Activated naive CD4-positive, alpha-beta T cell treated with anti-CD3 and anti-CD28 coated beads, Interleukin-2, amount 50 U/mL, for 72 hours (primary cell): ENCODE measurements around the gene FCAR. TPM values are rescaled to one million over a fixed set of nuclear protein-coding genes. Genes with fewer than 3 reads are reported as not detected.
"Not testable (repeated sequence)": the region's sequence is repeated elsewhere in the genome, so short reads cannot be mapped to it uniquely, and the experiment has no call there.

ENCODE experiments used
- ATAC-seq, 2 donors: fragments of 150-1000 bp; cut with Tn5 transposase; 2 replicates each; pipeline ENCODE4 v1.10.0; 2021; ENCODE audit warnings: mild to moderate bottlenecking in 2 of 2, moderate library complexity in 2 of 2
- DNase-seq, 2 donors: peaks; one replicate each; pipeline ENCODE4 v3.0.0; 2021 to 2022; ENCODE audit warnings: low spot score in 2 of 2
- H3K27ac Mint-ChIP-seq, 2 donors: one replicate each; pipeline ENCODE4 v1.8.0; 2022; ENCODE audit warnings: mild to moderate bottlenecking in 2 of 2, mixed read lengths in 2 of 2
- H3K36me3 Mint-ChIP-seq, 2 donors: one replicate each; pipeline ENCODE4 v1.8.0; 2022; ENCODE audit warnings: mixed read lengths in 2 of 2
- H3K9me3 Mint-ChIP-seq, 2 donors: one replicate each; pipeline ENCODE4 v1.8.0; 2022; ENCODE audit warnings: mixed read lengths in 2 of 2
- total RNA-seq, 2 donors: library from RNA; stranded (reverse); gene quantifications; one replicate each; pipeline ENCODE4 v1.2.3, GENCODE V29; 2022

Gene FCAR
- total RNA-seq, 2 donors from 2014 or later: not detected

- no peaks in the 10 kb centered on the region for H3K36me3 Mint-ChIP-seq
- no peak for DNase-seq
- ATAC-seq: no peak
- H3K27ac Mint-ChIP-seq: peak overlapping the region in 1 of 2 donors; percentile 27
- no peaks in the 10 kb centered on the region for H3K9me3 Mint-ChIP-seq
Measured at GRCh38 chr19:54916822-54917221, 42.8 kb downstream of the FCAR start.

GRCh38 chr19:54918499-54918898, 44.5 kb downstream of the FCAR start:
- H3K9me3 Mint-ChIP-seq: no peaks in the 10 kb centered on the region
- ATAC-seq: no peak
- no peaks in the 10 kb centered on the region for H3K36me3 Mint-ChIP-seq
- no peak overlapping the region for H3K27ac Mint-ChIP-seq
- DNase-seq: no peak

DNA sequence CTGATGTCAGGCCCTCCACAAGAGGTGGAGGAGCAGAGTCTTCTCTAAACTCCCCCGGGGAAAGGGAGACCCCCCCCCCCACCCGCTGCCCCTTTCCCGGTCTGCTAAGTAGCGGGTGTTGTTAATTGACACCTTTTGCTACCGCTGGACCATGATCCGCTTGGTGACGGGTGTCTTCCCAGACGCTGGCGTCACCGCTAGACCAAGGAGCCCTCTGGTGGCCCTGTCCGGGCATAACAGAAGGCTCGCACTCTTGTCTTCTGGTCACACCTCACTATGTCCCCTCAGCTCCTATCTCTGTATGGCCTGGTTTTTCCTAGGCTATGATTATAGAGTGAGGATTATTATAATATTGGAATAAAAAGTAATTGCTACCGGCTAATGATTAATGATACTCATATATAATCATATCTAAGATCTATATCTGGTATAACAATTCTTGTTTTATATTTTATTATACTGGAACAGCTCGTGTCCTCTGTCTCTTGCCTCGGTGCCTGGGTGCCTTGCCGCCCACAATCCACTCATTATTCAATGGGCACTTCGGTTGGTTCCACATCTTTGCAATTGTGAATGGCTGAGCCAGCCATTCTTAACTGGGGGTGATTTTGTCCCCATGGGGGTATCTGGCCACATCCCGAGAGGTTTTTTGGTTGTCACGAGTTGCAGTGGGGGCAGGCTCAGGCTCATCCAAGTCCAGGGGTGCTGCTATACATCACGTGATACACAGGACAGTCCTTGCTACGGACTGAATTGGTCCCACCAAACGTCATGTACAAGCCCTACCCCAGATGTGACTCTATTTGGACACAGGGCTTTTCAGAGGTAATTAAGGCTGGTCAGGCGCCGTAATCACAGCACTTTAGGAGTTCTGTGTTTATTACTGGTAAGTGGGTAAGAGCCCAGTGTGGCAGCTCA, 45.9 kb downstream of the FCAR start:
- H3K36me3 Mint-ChIP-seq: not testable (repeated sequence)

GRCh38 chr19:54921082-54921481, 47.0 kb downstream of the FCAR start:
- Mint-ChIP-seq H3K36me3 (peaks cover 6% of the 10 kb centered on the region in 2 donors), H3K9me3 (peaks cover 4 to 5% of the 10 kb centered on the region in 2 donors), H3K27ac (no peak overlapping the region)
- DNase-seq (no peak), ATAC-seq (no peak)

More for the DNA sequence above, 45.9 kb downstream of the FCAR start:
- not testable (repeated sequence) for ATAC-seq, DNase-seq, H3K9me3 Mint-ChIP-seq, H3K27ac Mint-ChIP-seq

- DNase-seq (no peak), ATAC-seq (no peak)
- H3K9me3 Mint-ChIP-seq: peaks cover 6 to 8% of the 10 kb centered on the region in 2 donors
- H3K27ac Mint-ChIP-seq: no peak overlapping the region
- peaks cover 6 to 14% of the 10 kb centered on the region in 2 donors for H3K36me3 Mint-ChIP-seq
Measured at GRCh38 chr19:54923276-54923675, 49.2 kb downstream of the FCAR start.

- Mint-ChIP-seq H3K36me3 (peaks cover 13 to 25% of the 10 kb centered on the region in 2 donors), H3K9me3 (peaks cover 14 to 17% of the 10 kb centered on the region in 2 donors), H3K27ac (no peak overlapping the region)
- ATAC-seq (no peak), DNase-seq (no peak)
Measured at GRCh38 chr19:54928299-54928698, 54.3 kb downstream of the FCAR start.

DNA sequence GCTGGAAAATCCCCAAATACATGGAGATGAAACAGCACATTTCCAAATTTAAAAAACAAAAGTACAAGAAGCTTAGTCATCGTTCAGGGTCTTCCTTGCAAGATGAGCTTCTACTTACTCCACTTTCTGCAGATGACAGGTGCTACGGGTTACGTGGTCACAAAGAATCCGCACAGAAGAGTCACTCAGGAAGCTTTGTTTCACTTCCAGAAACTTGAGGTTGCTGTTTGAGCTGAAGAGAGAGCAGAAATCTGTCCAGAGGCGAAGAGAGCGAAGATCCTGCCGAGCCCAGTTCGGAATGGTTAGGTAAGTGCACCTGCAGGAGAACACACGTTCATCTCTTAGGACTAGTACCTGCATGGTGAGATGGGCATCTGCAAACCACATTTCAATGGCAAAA, 63.9 kb downstream of the FCAR start:
- ATAC-seq (peak; percentile 53 to 97), DNase-seq (peak in 1 of 2 donors; percentile 7)
- no peaks in the 10 kb centered on the region for H3K9me3 Mint-ChIP-seq

DNA sequence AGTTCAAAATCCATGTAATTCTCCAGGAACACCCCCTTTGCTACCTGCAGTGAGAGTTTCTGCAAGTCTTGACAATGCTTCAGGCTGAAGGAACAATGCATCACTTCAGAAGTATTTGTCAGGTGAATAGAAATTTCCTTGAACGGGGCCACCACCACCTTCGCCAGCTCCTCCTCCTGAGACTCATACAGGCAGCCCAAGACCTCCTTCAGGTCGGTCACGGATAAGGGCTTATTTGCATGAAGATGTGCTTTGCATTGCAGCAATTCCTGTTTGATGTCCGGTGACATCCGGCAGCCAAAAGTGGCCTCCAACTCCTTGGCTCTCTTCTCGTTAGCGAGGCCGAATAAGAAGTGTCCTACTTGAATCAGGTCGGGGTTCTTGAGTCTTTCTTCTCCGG, 64.9 kb downstream of the FCAR start:
- H3K9me3 Mint-ChIP-seq: no peaks in the 10 kb centered on the region
- no peaks in the 10 kb centered on the region for H3K36me3 Mint-ChIP-seq
- ATAC-seq (no peak), DNase-seq (no peak)
- H3K27ac Mint-ChIP-seq: no peak overlapping the region

More for the DNA sequence above, 63.9 kb downstream of the FCAR start:
- no peaks in the 10 kb centered on the region for H3K36me3 Mint-ChIP-seq
- no peak overlapping the region for H3K27ac Mint-ChIP-seq

DNA sequence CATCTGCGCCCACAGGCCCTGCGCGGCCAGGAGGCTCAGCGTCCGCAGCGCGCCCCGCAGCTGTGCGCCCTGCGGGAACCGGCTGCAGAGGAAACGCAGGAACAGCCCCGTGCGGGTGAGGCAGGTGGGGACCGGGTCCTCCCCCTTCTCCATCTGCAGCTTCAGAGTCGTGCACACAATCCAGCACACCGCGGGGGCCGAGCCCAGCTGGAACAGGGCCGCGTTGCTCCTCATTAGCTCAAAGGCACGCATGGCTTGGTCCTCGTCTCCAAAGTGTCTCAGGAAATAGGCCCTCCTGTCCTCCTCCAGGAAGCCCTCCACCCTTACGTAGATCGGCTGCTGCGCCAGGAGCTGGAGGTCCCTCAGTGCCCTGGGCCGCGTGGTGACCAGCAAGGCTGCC, 65.5 kb downstream of the FCAR start:
- not testable (repeated sequence) for H3K27ac Mint-ChIP-seq, ATAC-seq, H3K36me3 Mint-ChIP-seq, H3K9me3 Mint-ChIP-seq, DNase-seq

Other genes starting within 250 kb of the FCAR start
- under 1 TPM; 0.31 to 0.34 TPM for gene LILRB1, start 243.8 kb upstream of the FCAR start, total RNA-seq
- gene LILRB4, start 211.2 kb upstream of the FCAR start, total RNA-seq: not detected
- gene KIR3DL3, start 149.8 kb upstream of the FCAR start, total RNA-seq: not detected
- under 1 TPM in 1 of 2 donors, not detected in 1; 0.27 TPM for gene KIR2DL3, start 135.7 kb upstream of the FCAR start, total RNA-seq
- gene KIR2DL1, start 104.4 kb upstream of the FCAR start, total RNA-seq: not detected
- under 1 TPM in 1 of 2 donors, not detected in 1; 0.25 TPM for gene KIR2DL4, start 70.6 kb upstream of the FCAR start, total RNA-seq
- under 1 TPM; 0.18 to 0.23 TPM for gene KIR3DL1, start 57.8 kb upstream of the FCAR start, total RNA-seq
- gene KIR2DS4, start 41.6 kb upstream of the FCAR start, total RNA-seq: under 1 TPM; 0.18 to 0.45 TPM
- gene KIR3DL2, start 23.8 kb upstream of the FCAR start, total RNA-seq: 1 to 10 TPM in 1 of 2 donors, under 1 TPM in 1; 0.98 to 1.1 TPM
- under 1 TPM; 0.61 to 0.89 TPM for gene NCR1, start 31.9 kb downstream of the FCAR start, total RNA-seq
- not detected for gene NLRP7, start 73.3 kb downstream of the FCAR start, total RNA-seq
- 1 to 10 TPM; 2.3 to 7.0 TPM for gene NLRP2, start 92.1 kb downstream of the FCAR start, total RNA-seq
- under 1 TPM in 1 of 2 donors, not detected in 1; 0.75 TPM for gene GP6, start 164.0 kb downstream of the FCAR start, total RNA-seq
- gene RDH13, start 188.9 kb downstream of the FCAR start, total RNA-seq: 10 to 100 TPM; 15.9 to 16.0 TPM
- 1 to 10 TPM; 1.2 to 2.6 TPM for gene EPS8L1, start 201.6 kb downstream of the FCAR start, total RNA-seq
- 10 to 100 TPM; 52.7 to 76.5 TPM for gene PPP1R12C, start 243.4 kb downstream of the FCAR start, total RNA-seq